Activated T-helper 1 cell treated with Interleukin-2 at 50 U/mL for 16 hours (primary cell): ENCODE measurements around the gene XIRP1.

Source experiments
- DNase-seq: peaks from one replicate; pipeline ENCODE4 v3.0.0-alpha.2; 2020; ENCODE audit warnings: low read depth

Gene XIRP1

DNA sequence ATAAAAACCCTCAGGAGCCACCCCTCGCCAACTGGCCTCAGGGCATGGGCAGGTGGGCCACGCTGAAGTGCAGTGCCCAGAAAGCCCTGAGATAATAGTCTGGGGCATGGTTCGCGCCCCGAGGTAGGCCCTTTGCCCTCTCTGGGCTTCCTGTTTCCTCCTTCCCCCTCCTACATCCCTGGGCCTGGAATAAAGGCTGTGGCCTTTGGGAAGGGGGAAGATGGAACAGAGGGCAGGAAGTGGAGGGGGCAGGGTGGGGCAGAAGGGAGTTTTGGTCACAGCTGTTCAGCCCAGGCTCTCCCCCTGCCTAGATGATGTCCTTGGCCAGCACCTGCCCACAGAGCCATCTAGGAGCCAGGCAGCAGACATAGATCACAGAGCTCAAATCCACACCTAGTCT lies 50.3 kb downstream of the XIRP1 start:
- DNase-seq: no peak

DNA sequence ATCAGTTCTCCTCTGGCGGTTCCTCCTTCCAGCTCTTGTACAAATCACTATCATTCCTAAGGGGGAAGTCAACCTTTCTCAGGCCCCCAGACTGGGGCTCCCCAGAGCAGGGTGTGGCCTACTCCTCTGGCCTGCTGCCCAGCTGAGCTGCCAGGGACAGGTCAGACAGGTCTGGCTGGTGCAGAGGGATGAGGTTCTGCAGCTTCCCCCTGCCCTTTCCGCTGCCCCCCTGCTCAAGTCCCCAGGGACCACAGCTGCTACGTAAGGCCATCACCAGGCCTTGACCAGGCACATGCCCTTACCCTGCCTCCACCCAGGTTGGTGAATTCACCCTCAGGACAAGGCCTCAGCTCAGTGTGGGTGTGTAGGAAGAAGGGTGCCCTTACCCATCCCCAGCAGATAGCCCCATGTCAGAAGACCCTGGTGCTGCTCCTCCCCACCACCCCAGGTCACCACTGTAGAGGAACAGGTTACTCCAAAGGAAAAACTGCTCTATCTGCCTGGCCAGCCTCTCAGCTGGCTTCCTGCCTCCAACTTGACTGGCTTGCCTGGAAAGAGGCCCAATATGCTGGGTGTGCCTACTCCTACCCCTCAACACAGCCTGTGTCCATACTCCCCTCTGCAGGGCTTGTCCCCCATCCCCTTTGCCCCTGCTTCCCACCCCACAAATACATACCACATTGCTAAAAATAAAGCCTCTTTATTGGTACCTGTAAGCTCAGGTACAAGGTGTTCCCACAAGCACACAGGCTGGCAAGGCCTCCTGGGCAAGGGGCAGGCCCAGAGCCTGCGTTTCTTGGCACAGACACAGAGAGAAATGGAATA lies 51.0 kb downstream of the XIRP1 start:
- no peak for DNase-seq

GRCh38 chr3:39140341-39140971 lies 51.9 kb downstream of the XIRP1 start:
- no peak for DNase-seq

- DNase-seq: no peak
Measured at GRCh38 chr3:39139442-39139841, 53.0 kb downstream of the XIRP1 start.

GRCh38 chr3:39138804-39139415 lies 53.5 kb downstream of the XIRP1 start:
- DNase-seq: no peak

GRCh38 chr3:39137991-39138803 lies 54.2 kb downstream of the XIRP1 start:
- DNase-seq: no peak

DNA sequence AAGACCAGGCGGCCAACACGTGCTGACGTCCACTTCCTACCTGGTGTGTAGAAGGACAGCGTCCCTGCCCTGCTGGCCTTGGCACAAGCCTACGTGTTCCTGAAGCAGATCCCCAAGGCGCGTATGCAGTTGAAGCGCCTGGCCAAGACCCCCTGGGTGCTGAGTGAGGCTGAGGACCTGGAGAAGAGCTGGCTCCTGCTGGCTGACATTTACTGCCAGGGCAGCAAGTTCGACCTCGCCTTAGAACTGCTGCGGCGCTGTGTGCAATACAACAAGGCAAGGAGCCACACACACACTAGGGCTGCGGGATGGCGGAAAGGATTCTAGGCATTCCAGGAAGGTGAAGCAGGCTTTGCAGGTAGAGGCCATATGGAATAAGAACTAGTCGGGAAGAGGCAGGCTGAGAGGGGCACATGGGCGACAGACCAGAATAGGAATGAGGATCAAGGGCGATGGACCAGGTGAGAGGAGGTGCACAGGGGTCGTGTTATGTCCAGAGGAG lies 54.9 kb downstream of the XIRP1 start:
- no peak for DNase-seq

DNA sequence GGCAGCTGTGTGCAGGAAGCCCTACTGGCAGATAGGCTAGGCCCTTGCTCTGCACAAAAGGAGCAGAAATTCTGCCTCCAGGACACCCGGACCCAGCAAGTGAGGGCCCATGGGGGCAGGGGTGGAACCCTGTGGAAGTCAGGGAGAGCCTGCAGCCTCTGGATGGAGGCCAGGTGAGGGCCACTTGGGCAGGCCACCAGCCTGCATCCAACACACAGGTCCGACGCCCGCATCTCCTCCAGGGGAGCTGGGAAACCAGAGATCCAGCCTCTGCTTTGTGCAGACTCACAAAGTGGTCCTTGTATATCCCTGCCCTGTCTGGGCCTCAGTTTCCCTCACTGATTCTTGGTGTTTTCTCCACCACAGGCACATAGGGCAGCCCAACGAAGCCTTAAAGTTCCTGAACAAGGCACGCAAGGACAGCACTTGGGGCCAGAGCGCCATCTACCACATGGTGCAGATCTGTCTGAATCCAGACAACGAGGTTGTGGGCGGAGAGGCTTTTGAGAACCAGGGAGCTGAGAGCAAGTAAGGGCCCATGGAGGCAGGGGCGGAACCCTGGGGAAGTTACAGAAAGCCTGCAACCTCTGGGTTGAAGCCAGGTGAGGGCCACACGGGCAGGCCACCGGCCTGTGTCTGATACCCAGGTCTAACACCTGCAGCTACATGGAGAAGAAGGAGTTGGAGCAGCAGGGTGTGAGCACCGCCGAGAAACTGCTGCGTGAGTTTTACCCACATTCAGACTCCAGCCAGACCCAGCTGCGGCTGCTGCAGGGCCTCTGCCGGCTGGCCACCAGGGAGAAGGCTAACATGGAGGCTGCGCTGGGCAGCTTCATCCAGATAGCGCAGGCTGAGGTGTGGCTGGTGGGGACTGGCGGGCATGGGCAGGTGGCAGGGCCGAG lies 55.6 kb downstream of the XIRP1 start:
- DNase-seq: no peak

DNA sequence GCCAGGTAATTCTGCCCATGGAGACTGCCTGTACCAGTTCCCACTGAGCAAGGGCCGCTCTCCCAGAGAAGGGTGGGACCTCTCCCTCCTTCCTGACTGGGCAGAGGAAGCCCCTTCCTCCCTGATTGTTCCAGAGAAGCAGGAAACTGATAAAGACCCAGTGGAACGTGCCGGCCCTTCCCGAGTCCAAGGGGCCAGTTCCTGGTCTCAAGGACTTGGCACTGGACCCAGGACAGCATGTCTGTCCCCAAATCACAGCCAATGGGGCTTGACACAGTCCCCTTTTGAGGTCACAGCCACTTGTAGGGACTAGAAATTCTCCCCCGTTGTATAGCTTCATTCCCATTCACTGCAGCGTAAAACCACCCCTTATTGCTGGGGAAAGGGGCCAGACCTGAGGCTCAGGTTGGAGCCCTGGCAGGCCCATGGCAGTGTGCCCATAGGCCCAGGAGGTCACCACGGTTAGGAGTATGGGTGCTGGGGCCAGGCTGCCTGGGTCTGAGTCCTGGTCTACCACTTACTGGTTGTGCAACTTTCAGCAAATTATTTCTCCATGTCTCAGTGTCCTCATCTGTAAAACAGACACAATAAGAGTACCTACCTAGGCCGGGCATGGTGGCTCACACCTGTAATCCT lies 57.1 kb downstream of the XIRP1 start:
- DNase-seq: no peak

GRCh38 chr3:39134305-39134704 lies 58.1 kb downstream of the XIRP1 start:
- no peak for DNase-seq

GRCh38 chr3:39133822-39134221 lies 58.6 kb downstream of the XIRP1 start:
- no peak for DNase-seq
